HEK293 (cell line): ENCODE measurements around the gene PWWP2B.
A peak's percentile ranks its signal among the peaks of the same experiment; 100 is the strongest.

ENCODE experiments used
- CTCF ChIA-PET: fragments of 350-600 bp; formaldehyde crosslinking; extraction: SDS; loops from one replicate; lab custom pipeline; 2021; ENCODE audit warnings: antibody characterized with exemption; lab: Yijun Ruan, JAX
- POLR2A ChIA-PET: fragments of 300-600 bp; formaldehyde crosslinking; extraction: SDS; loops from one replicate; lab custom pipeline; 2020; ENCODE audit warnings: antibody characterized with exemption, inconsistent platforms; lab: Yijun Ruan, JAX
- H3K27ac ChIP-seq: fragments of 200-500 bp; sonication (Bioruptor generic); 2 replicates; pipeline ENCODE4 v1.5.1; 2014; ENCODE audit warnings: low read depth, low read length, control low read depth, inconsistent platforms; ENCODE audit errors: extremely low read depth
- H3K36me3 ChIP-seq, 2 experiments: fragments of 200-500 bp in 1 of 2; sonication (Bioruptor generic) in 1 of 2; 1 replicate in 1 of 2; 2 replicates in 1 of 2; pipeline ENCODE4 v1.5.1; 2014 to 2017; ENCODE audit warnings: inconsistent platforms in 2 of 2, low read length in 2 of 2; ENCODE audit not compliant: control insufficient read depth in 2 of 2, insufficient read depth in 1 of 2
- H3K4me1 ChIP-seq: fragments of 200-500 bp; sonication (Bioruptor generic); 2 replicates; pipeline ENCODE4 v1.5.1; 2014; ENCODE audit warnings: mild to moderate bottlenecking, low read length, inconsistent platforms; ENCODE audit not compliant: control insufficient read depth, insufficient read depth
- H3K4me3 ChIP-seq: 2 replicates; pipeline ENCODE4 v1.5.1; 2011; ENCODE audit warnings: low read depth, mild to moderate bottlenecking, control low read depth, low read length, moderate library complexity
- H3K9me3 ChIP-seq: fragments of 200-500 bp; sonication (Bioruptor generic); 2 replicates; pipeline ENCODE4 v1.5.1; 2014; ENCODE audit warnings: low read depth, low read length, inconsistent platforms; ENCODE audit not compliant: control insufficient read depth, insufficient read depth
- GLIS2 ChIP-seq: fragments of 450-650 bp; formaldehyde crosslinking; IDR thresholded peaks from 2 replicates; pipeline ENCODE4 v1.5.1; 2016; ENCODE audit warnings: missing biosample characterization, missing genetic modification characterization
- KLF8 ChIP-seq: fragments of 450-650 bp; formaldehyde crosslinking; IDR thresholded peaks from 2 replicates; pipeline ENCODE4 v1.5.1; 2016; ENCODE audit warnings: missing biosample characterization, missing genetic modification characterization
- MEIS1 ChIP-seq: sonication (generic); formaldehyde crosslinking; IDR thresholded peaks from 2 replicates; pipeline ENCODE4 v1.8.1; 2022; ENCODE audit warnings: missing genetic modification reagents, mild to moderate bottlenecking, borderline replicate concordance
- PRDM6 ChIP-seq: fragments of 450-650 bp; formaldehyde crosslinking; IDR thresholded peaks from 2 replicates; pipeline ENCODE4 v1.5.1; 2017; ENCODE audit warnings: missing biosample characterization, missing genetic modification characterization
- REPIN1 ChIP-seq: fragments of 450-650 bp; formaldehyde crosslinking; IDR thresholded peaks from 2 replicates; pipeline ENCODE4 v1.5.1; 2017; ENCODE audit warnings: missing biosample characterization, missing genetic modification characterization, low read depth
- SCRT2 ChIP-seq: fragments of 450-650 bp; formaldehyde crosslinking; IDR thresholded peaks from 2 replicates; pipeline ENCODE4 v1.5.1; 2016; ENCODE audit warnings: missing biosample characterization, missing genetic modification characterization
- SP7 ChIP-seq: fragments of 450-650 bp; formaldehyde crosslinking; IDR thresholded peaks from 2 replicates; pipeline ENCODE4 v1.5.1; 2016; ENCODE audit warnings: missing biosample characterization, missing genetic modification characterization
- TCF7L2 ChIP-seq: IDR thresholded peaks from 2 replicates; pipeline ENCODE4 v1.6.1; 2011; ENCODE audit warnings: low read depth, mild to moderate bottlenecking, inconsistent platforms, low read length, moderate library complexity, borderline replicate concordance
- ZBTB17 ChIP-seq: fragments of 450-650 bp; formaldehyde crosslinking; IDR thresholded peaks from 2 replicates; pipeline ENCODE4 v1.5.1; 2016; ENCODE audit warnings: missing biosample characterization, missing genetic modification characterization
- ZBTB48 ChIP-seq: fragments of 450-650 bp; formaldehyde crosslinking; IDR thresholded peaks from 2 replicates; pipeline ENCODE4 v1.5.1; 2016; ENCODE audit warnings: missing biosample characterization, missing genetic modification characterization
- ZFP37 ChIP-seq: fragments of 450-650 bp; formaldehyde crosslinking; IDR thresholded peaks from 2 replicates; pipeline ENCODE4 v1.5.1; 2016; ENCODE audit warnings: missing biosample characterization, missing genetic modification characterization
- ZNF133 ChIP-seq: fragments of 450-650 bp; formaldehyde crosslinking; IDR thresholded peaks from 2 replicates; pipeline ENCODE4 v1.5.1; 2016; ENCODE audit warnings: missing biosample characterization, missing genetic modification characterization
- ZNF140 ChIP-seq: fragments of 450-650 bp; formaldehyde crosslinking; IDR thresholded peaks from 2 replicates; pipeline ENCODE4 v1.5.1; 2016; ENCODE audit warnings: missing biosample characterization, missing genetic modification characterization
- ZNF335 ChIP-seq: fragments of 450-650 bp; formaldehyde crosslinking; conservative IDR thresholded peaks from 2 replicates; pipeline ENCODE4 v1.5.1; 2016; ENCODE audit warnings: missing biosample characterization, missing genetic modification characterization
- ZNF366 ChIP-seq: fragments of 450-650 bp; formaldehyde crosslinking; conservative IDR thresholded peaks from 2 replicates; pipeline ENCODE4 v1.5.1; 2016; ENCODE audit warnings: missing biosample characterization, missing genetic modification characterization
- ZNF391 ChIP-seq: fragments of 450-650 bp; formaldehyde crosslinking; IDR thresholded peaks from 2 replicates; pipeline ENCODE4 v1.5.1; 2016; ENCODE audit warnings: low read depth, missing biosample characterization, missing genetic modification characterization, borderline replicate concordance
- ZNF416 ChIP-seq: fragments of 450-650 bp; formaldehyde crosslinking; IDR thresholded peaks from 2 replicates; pipeline ENCODE4 v1.5.1; 2016; ENCODE audit warnings: missing biosample characterization, missing genetic modification characterization
- ZNF555 ChIP-seq: fragments of 450-650 bp; formaldehyde crosslinking; conservative IDR thresholded peaks from 2 replicates; pipeline ENCODE4 v1.5.1; 2017; ENCODE audit warnings: missing biosample characterization, mild to moderate bottlenecking, missing genetic modification characterization, inconsistent platforms
- ZNF629 ChIP-seq: fragments of 450-650 bp; formaldehyde crosslinking; IDR thresholded peaks from 2 replicates; pipeline ENCODE4 v1.5.1; 2017; ENCODE audit warnings: missing biosample characterization, missing genetic modification characterization
- ZNF768 ChIP-seq: fragments of 450-650 bp; formaldehyde crosslinking; IDR thresholded peaks from 2 replicates; pipeline ENCODE4 v1.5.1; 2018; ENCODE audit warnings: missing biosample characterization, mild to moderate bottlenecking, missing genetic modification characterization
- ZNF776 ChIP-seq: fragments of 450-650 bp; formaldehyde crosslinking; IDR thresholded peaks from 2 replicates; pipeline ENCODE4 v1.5.0; 2017; ENCODE audit warnings: missing biosample characterization, missing genetic modification characterization, borderline replicate concordance
- ZNF785 ChIP-seq: fragments of 450-650 bp; formaldehyde crosslinking; IDR thresholded peaks from 2 replicates; pipeline ENCODE4 v1.5.1; 2016; ENCODE audit warnings: missing biosample characterization, missing genetic modification characterization
- ZSCAN30 ChIP-seq: fragments of 450-650 bp; IDR thresholded peaks from 2 replicates; pipeline ENCODE4 v1.5.1; 2018; ENCODE audit warnings: missing biosample characterization, mild to moderate bottlenecking, missing genetic modification characterization, moderate library complexity
- TF ChIP-seq, protein P1 (sequence below): fragments of 450-650 bp; IDR thresholded peaks from 2 replicates; pipeline ENCODE4 v1.5.1; 2018; ENCODE audit warnings: missing biosample characterization, mild to moderate bottlenecking, missing genetic modification characterization
- TF ChIP-seq, protein P2 (sequence below): sonication (generic); formaldehyde crosslinking; IDR thresholded peaks from 2 replicates; pipeline ENCODE4 v1.8.1; 2022; ENCODE audit warnings: mild to moderate bottlenecking, moderate library complexity, missing genetic modification reagents
- TF ChIP-seq, protein P3 (sequence below): fragments of 450-650 bp; formaldehyde crosslinking; IDR thresholded peaks from 2 replicates; pipeline ENCODE4 v1.5.1; 2016; ENCODE audit warnings: missing biosample characterization, missing genetic modification characterization
- TF ChIP-seq, protein P4 (sequence below): fragments of 450-650 bp; formaldehyde crosslinking; IDR thresholded peaks from 2 replicates; pipeline ENCODE4 v1.5.1; 2016; ENCODE audit warnings: missing biosample characterization, missing genetic modification characterization
- TF ChIP-seq, protein P5 (sequence below): fragments of 450-650 bp; formaldehyde crosslinking; IDR thresholded peaks from 2 replicates; pipeline ENCODE4 v1.5.1; 2017; ENCODE audit warnings: missing biosample characterization, missing genetic modification characterization

PWWP2B gene

DNA sequence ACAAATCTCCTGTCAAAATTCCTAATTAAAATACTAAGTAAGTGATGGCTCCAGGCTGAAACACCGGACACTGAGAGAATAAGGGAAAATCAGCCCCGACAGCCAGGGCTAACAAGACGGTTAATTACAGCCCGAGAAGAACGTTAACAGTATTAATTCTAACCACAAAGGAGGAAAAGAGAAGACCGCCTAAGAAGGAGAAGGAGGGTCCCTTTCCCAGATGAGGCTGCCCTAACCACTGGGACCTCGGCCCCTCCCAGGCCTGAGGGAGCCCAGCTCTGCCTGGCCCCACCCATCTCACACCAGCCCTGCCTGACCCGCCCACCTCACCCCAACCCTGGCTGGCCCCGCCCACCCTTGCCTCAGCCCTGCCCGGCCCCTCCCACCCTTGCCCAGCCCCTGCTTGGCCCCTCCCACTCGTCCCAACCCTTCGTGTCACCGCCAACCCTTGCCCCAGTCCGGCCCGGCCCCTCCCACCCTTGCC is 51.3 kb downstream of the PWWP2B start (continued):
- TF ChIP-seq PRDM6 (tag by site-specific recombination) (no peak), REPIN1 (tag by site-specific recombination) (no peak), ZBTB48 (tag by site-specific recombination) (peak; percentile 42; the same call in 1 of the 2 replicates)
- TF ChIP-seq, all 188 proteins: peak for 9

DNA sequence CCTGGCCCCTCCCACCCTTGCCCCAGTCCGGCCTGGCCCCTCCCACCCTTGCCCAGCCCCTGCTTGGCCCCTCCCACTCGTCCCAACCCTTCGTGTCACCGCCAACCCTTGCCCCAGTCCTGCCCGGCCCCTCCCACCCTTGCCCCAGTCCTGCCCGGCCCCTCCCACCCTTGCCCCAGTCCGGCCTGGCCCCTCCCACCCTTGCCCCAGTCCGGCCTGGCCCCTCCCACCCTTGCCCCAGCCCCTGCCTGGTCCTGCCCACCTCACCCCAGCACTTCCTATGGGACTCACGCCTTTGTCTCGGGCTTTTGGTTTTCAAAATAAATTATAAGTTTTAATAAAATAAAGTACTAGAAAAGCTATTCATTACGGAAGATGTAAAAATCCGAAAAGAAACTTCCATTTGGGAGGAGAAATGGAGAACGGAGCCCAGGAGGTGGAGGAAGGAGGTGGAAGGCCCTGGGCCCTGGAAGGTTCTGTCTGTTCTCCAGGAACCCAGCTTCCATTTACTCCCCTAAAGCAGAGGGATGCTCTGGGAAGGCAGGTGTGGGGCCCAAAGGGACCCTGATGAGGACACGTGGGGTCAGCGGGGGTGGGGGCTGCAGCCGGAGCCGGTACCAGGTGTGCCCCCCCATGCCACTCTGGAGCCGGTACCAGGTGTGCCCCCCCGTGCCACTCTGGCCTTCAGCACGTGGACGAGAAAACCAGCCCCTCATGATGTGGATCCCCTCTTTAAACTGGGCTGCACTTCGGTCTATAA is 52.2 kb downstream of the PWWP2B start:
- ChIA-PET CTCF (interaction anchor here (1.0 kb wide), 1 partner anchor 62 kb away, joined by 3 read pairs; no protein-coding TSS in a partner anchor), POLR2A (no interaction called here)
- no peaks in the 10 kb centered on the region for H3K9me3 ChIP-seq
- H3K27ac ChIP-seq: no peak overlapping the region
- H3K4me3 ChIP-seq: no peak overlapping the region
- no peaks in the 10 kb centered on the region for H3K36me3 ChIP-seq
- peaks cover 14% of the 10 kb centered on the region for H3K4me1 ChIP-seq
- TF ChIP-seq ZNF785 (tag by site-specific recombination) (no peak), ZNF133 (no peak), ZNF366 (tag by site-specific recombination) (no peak), ZFP37 (tag by site-specific recombination) (no peak), ZNF768 (no peak), KLF8 (peak; percentile 13; the same call in 1 of the 2 replicates), ZNF391 (tag by site-specific recombination) (no peak), ZNF416 (tag by site-specific recombination) (no peak), ZBTB17 (tag by site-specific recombination) (no peak), SP7 (tag by site-specific recombination) (no peak; the same call in 1 of the 2 replicates), MEIS1 (no peak), ZNF140 (tag by site-specific recombination) (no peak), ZNF629 (no peak), TCF7L2 (no peak), SCRT2 (tag by site-specific recombination) (no peak), ZNF555 (tag by site-specific recombination) (no peak), ZNF776 (tag by site-specific recombination) (no peak), ZSCAN30 (tag by site-specific recombination) (no peak), GLIS2 (0 out of 2 replicates have a peak, but pooled peaks have one; percentile 33), ZNF335 (tag by site-specific recombination) (peak; percentile 44)
- TF ChIP-seq, protein P1, sequence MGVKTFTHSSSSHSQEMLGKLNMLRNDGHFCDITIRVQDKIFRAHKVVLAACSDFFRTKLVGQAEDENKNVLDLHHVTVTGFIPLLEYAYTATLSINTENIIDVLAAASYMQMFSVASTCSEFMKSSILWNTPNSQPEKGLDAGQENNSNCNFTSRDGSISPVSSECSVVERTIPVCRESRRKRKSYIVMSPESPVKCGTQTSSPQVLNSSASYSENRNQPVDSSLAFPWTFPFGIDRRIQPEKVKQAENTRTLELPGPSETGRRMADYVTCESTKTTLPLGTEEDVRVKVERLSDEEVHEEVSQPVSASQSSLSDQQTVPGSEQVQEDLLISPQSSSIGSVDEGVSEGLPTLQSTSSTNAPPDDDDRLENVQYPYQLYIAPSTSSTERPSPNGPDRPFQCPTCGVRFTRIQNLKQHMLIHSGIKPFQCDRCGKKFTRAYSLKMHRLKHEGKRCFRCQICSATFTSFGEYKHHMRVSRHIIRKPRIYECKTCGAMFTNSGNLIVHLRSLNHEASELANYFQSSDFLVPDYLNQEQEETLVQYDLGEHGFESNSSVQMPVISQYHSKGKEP: no peak
- TF ChIP-seq, protein P2, sequence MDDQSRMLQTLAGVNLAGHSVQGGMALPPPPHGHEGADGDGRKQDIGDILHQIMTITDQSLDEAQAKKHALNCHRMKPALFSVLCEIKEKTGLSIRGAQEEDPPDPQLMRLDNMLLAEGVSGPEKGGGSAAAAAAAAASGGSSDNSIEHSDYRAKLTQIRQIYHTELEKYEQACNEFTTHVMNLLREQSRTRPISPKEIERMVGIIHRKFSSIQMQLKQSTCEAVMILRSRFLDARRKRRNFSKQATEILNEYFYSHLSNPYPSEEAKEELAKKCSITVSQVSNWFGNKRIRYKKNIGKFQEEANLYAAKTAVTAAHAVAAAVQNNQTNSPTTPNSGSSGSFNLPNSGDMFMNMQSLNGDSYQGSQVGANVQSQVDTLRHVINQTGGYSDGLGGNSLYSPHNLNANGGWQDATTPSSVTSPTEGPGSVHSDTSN (CRISPR knock-in tag): no peak
- TF ChIP-seq, protein P3, sequence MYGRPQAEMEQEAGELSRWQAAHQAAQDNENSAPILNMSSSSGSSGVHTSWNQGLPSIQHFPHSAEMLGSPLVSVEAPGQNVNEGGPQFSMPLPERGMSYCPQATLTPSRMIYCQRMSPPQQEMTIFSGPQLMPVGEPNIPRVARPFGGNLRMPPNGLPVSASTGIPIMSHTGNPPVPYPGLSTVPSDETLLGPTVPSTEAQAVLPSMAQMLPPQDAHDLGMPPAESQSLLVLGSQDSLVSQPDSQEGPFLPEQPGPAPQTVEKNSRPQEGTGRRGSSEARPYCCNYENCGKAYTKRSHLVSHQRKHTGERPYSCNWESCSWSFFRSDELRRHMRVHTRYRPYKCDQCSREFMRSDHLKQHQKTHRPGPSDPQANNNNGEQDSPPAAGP: no peak
- TF ChIP-seq, protein P4, sequence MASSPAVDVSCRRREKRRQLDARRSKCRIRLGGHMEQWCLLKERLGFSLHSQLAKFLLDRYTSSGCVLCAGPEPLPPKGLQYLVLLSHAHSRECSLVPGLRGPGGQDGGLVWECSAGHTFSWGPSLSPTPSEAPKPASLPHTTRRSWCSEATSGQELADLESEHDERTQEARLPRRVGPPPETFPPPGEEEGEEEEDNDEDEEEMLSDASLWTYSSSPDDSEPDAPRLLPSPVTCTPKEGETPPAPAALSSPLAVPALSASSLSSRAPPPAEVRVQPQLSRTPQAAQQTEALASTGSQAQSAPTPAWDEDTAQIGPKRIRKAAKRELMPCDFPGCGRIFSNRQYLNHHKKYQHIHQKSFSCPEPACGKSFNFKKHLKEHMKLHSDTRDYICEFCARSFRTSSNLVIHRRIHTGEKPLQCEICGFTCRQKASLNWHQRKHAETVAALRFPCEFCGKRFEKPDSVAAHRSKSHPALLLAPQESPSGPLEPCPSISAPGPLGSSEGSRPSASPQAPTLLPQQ (tag by site-specific recombination): 0 out of 2 replicates have a peak, but pooled peaks have one; percentile 43
- TF ChIP-seq, protein P5, sequence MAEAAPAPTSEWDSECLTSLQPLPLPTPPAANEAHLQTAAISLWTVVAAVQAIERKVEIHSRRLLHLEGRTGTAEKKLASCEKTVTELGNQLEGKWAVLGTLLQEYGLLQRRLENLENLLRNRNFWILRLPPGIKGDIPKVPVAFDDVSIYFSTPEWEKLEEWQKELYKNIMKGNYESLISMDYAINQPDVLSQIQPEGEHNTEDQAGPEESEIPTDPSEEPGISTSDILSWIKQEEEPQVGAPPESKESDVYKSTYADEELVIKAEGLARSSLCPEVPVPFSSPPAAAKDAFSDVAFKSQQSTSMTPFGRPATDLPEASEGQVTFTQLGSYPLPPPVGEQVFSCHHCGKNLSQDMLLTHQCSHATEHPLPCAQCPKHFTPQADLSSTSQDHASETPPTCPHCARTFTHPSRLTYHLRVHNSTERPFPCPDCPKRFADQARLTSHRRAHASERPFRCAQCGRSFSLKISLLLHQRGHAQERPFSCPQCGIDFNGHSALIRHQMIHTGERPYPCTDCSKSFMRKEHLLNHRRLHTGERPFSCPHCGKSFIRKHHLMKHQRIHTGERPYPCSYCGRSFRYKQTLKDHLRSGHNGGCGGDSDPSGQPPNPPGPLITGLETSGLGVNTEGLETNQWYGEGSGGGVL: no peak
